NCI-H2171 (cell line): ENCODE data around the gene MRPL12.
"Not testable (repeated sequence)": the region's sequence is repeated elsewhere in the genome, so short reads cannot be mapped to it uniquely, and the experiment has no call there.

Experiments used
- DNase-seq: peaks from one replicate; lab custom pipeline; 2025; lab: John Stamatoyannopoulos, UW

MRPL12 gene

DNA sequence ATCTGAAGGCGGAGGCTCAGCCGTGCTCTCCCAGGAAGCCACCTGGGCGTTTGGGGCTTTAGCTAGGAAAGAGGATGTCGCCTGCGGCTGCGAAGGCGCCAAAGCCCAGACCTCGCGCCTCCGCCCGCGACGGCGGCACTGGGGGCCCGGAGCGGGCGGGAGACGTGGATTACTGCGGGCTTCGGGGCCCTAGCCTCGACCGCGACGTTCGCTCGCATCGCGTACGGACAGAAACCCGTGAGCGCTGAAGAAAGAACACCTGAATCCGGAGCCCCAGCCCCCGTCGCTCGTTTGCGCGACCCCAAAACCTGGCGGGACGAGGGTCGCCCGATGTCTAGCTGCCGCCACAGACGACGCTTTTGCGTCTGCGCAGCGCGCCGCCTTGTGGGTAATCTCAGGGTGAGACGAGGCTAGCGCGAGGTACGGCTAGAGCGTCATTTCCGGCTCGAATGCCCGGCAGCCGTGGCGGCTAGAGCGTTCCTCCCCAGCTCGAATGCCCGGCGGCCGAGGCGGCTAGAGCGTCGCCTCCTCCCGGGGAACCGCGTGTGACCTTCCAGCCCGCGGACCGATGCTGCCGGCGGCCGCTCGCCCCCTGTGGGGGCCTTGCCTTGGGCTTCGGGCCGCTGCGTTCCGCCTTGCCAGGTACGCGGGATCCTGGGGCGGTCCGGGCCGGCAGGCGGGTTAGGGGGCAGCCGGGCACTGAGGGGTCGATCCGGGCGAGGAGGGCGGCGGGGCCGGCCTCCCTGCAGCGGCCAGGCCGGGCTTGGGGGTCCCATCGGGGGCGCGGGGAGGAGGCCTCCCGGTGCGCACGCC lies at the start of gene MRPL12:
Gene MRPL12 (plus strand): TSS at position 434 of the 813 bp plus-strand sequence. CDS start 135 bp downstream, at position 569.
- peak; percentile 90 for DNase-seq

GRCh38 chr17:81655378-81656117 lies 47.6 kb upstream of the MRPL12 start:
- DNase-seq: no peak

DNA sequence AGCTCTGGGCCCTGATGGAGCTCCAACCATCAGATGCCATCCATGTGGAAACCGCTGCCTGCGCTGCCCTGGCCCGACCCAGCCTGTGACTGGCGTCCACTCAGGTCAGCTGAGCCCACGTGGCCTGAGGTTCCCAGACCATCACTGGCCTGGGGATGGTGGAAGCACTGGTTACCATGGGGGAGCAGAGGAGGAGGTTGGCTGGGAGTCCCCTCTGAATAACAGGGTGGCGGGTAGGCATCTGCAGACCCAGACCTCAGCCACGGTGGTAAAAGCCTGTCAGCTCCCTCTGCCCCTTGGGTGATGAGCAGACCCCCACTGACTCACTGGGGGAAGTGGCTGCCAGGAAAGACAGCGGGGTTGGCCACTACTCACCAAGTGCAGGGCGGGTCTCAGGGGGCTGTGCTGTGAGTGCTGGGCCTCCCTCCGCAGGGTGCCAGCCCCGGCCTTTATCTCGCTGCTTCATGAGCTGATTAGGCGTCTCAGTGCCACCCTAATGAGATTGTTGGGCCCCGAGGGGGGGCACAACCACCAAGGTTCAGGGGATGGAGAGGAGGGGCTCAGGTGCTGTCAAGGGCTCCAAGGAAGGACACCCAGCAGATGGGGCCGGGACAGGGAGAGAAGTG lies 46.9 kb upstream of the MRPL12 start, which contains the start of gene PDE6G:
Gene PDE6G (minus strand): TSS at position 425 of the 626 bp plus-strand sequence. CDS start 3,237 bp downstream, outside the sequence.
- DNase-seq: no peak

GRCh38 chr17:81656835-81657234 lies 46.3 kb upstream of the MRPL12 start:
- peak; percentile 30 for DNase-seq

- no peak for DNase-seq
Observed at GRCh38 chr17:81659038-81659437, 44.1 kb upstream of the MRPL12 start.

DNA sequence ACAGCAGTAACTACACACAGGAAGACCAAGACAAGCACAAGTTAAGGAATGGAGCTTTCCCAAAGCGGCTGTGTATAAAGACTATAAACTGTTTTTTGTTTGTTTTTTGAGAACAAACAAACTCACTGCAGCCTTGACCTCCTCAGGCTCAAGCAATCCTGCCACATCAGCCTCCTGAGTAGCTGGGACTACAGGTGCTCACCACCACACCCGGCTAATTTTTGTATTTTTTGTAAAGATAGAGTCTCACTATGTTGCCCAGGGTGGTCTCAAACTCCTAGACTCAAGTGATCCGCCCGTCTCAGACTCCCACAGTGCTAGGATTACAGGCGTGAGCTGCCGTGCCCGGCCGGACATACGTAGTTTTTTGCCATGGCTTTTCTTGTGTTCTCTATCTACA lies 42.7 kb upstream of the MRPL12 start:
- DNase-seq: no peak

DNA sequence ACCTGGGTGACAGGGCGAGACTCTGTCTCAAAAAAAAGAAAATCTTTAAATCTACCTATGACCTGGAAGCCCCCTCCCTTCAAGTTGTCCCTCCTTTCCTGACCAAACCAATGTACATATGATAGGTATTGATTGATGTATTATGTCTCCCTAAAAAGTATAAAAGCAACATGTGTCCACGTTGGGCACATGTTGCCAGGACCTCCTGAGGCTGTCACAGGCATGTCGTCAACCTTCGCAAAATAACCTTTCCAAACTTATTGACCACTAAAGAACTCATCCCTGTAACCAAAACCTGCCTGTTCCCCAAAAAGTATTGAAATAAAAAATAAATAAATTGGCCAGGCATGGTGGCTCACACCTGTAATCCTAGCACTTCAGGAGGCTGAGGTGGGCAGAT lies 41.2 kb upstream of the MRPL12 start:
- no peak for DNase-seq

GRCh38 chr17:81664051-81664470 lies 39.1 kb upstream of the MRPL12 start:
- no peak for DNase-seq

DNA sequence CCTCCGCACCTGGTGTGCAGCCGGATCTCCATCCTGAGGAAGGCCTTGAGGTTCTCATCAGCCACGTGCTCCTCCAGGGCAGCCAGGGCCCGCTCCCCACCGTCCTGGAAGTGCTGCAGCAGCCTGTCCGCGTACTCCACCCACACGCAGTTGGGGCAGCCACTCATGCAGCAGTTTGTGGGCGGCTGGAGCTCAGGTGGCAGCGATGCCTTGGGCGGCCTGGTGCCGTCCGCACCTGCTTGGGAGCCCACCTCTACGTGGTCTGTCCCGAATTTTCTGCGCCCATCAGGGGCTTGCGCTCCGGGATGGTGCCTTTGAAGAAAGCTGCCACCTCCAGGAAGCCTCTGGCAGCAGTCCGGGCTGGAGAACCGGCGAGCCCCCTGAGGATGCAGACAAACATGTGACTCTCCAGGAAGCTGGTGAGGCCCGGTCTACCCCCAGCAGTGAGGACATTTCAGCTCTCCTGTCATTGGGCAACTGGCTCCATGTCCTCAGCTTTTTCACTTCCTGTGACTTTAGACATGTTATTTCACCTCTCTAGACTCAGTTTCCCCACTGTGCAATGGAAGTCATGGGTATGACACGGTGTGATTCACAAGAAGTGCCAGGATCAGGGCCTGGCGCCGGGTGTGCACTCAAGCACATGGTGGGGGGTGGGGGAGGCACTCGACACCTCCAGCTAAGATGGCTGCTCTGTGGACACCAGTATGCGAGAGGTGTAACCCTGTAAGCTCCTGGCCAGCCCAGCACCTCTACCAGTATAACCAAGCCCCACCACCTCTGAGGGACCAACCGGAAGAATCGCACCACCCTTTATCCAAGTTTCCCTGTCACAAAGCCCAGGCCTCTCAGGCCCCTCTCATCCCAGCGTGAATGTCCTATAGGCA lies 37.7 kb upstream of the MRPL12 start:
- no peak for DNase-seq

DNA sequence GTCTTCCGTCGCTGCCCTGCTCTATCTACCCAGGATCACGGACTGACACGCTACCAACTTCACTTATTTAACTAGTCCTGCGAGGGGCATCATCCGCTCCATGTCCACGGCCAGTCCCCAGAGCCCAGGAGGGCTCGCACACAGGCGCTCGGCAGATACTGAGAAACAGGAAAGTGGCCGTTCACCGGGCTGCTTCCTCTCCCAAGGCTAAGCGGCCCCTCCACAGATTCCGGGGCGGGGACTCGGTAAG lies 37.1 kb upstream of the MRPL12 start:
- DNase-seq: no peak

GRCh38 chr17:81666342-81667191 lies 36.6 kb upstream of the MRPL12 start, which contains the start of the genes CCDC137 and OXLD1:
Gene CCDC137, plus strand, starts transcription at chr17:81666737. Its CDS starts 30 bp downstream, at chr17:81666767.
Gene OXLD1, minus strand, starts transcription at chr17:81666605. Its CDS starts 28 bp downstream, at chr17:81666577.
- DNase-seq: peak; percentile 93

GRCh38 chr17:81667754-81668153 lies 35.4 kb upstream of the MRPL12 start:
- no peak for DNase-seq

GRCh38 chr17:81672504-81672903 lies 30.7 kb upstream of the MRPL12 start:
- DNase-seq: no peak

- DNase-seq: no peak
Observed at GRCh38 chr17:81672954-81673353, 30.2 kb upstream of the MRPL12 start.

DNA sequence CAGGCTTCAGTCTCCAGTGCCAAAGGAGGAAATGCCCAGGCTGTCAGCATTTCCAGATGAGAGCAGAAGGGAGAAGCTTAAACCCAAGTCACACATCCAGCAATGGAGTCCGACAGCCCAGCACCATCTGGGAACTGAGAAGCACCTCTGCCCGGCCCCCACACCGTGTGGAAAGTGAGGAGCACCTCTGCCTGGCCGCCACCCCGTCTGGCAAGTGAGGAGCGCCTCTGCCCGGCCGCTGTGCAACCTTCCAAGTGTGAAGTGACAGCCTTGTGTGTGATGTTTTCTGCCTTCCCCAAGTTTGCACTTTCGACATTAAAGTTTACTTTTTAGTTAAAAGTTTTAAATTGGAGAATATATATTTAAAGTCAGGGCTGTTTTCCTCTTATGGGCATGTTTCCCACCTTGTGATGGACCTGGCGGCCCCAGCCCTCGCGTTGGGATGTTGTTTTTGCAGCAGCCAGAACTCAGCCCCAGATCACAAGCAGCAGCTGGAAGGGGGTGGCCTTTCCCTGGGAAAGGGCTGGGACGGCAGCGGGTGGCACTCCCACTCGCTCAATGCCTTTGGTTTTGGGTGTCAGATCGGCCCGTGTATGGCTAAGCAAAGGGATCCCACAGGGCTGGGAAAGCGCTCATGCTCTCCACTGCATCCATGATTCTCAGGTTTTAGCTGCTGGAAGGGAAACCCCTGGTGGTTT lies 29.5 kb upstream of the MRPL12 start:
- no peak for DNase-seq

DNA sequence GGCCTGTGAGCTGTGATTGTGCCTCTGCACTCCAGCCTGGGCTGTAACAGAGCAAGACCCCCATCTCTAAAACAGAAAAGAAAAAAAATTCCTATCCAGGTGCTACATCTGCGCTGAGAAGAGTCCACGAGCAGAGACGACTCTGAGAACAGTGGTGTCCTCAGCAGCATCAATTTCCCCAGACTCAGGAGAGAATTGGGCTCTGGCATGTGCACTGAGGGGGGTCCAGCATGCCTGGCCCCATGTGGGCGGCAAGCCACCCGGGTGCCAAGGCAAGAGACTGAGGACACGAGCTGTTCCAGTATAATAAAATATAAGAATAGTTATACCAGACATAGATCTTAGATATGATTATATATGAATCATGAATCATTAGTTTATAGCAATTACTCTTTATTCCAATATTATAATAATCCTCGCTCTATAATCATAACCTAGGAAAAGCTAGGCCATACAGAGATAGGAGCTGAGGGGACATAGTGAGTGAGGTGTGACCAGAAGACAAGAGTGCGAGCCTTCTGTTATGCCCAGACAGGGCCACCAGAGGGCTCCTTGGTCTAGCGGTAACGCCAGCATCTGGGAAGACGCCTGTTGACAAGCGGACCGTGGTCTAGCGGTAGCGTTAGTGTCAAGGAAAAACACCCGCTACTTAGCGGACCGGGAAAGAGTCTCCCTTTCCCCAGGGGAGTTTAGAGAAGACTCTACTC lies 27.5 kb upstream of the MRPL12 start:
- DNase-seq: not testable (repeated sequence)

GRCh38 chr17:81676906-81677305 lies 26.3 kb upstream of the MRPL12 start:
- DNase-seq: no peak

DNA sequence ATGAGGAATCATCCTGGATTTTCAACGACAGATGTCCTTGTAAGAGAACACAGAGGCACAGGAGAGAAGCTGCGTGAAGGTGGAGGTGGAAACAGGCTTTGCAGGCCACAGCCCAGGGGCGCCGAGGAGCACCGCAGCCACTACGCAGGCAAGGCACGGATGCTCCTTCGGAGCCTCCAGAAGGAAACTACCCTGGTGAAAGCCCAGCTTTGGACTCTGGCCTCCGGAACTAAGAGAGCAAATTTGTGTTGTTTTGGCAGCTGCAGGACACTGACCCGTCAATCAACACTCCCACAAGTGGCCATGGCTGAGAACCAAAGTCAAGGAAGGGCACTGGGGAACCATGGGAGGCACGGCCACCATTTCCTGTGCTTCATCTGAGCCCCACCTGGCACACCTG lies 23.0 kb upstream of the MRPL12 start:
- DNase-seq: no peak

DNA sequence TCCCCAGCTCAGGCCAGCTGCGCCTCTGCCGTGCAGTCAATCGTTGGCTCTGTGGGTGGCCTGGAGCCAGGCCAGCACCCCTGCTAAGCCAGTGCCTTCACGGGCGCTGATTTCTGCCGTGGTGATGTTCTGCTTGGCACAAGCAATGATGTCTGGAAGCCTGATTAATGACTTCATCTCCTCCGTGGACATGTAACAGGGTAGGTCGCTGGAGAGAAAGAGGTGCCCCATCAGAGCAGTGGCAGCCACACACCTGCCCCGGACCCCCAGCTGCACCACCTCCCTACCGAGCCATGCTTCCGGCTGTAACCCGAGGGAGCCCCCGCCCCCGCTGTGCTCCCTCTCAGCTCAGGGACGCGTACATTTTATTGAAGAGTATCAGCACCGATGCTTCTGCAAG lies 21.5 kb upstream of the MRPL12 start:
- DNase-seq: no peak
